ENCODE data around the gene UGT1A7.

Gene UGT1A7

DNA sequence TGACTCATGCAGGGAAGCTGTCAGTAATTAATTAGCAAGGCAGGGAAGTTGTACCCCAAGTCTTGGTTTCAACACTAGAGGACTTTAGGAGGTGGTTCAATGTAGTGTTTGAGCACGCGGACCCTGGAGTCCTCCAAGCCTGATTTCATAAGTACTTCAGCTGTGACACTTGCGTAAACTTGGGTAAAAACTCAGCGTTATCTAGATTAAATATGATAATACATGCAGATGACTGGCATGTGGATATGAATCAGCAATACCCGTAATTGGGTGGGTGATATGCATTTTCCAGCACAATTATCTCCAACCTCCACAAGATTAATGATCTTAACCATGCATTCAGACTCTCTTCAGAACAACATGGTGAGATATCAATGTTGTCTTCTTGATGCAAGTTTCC lies 5.2 kb downstream of the UGT1A7 start:
- no peaks in the 10 kb centered on the region for H3K27me3 ChIP-seq (replicated peaks)
- in situ Hi-C loops (cut with HindIII; ENCODE audit: low pct_ligation_motif_present, low sequenced_read_pairs): no loop called here
- TF ChIP-seq, protein P1, sequence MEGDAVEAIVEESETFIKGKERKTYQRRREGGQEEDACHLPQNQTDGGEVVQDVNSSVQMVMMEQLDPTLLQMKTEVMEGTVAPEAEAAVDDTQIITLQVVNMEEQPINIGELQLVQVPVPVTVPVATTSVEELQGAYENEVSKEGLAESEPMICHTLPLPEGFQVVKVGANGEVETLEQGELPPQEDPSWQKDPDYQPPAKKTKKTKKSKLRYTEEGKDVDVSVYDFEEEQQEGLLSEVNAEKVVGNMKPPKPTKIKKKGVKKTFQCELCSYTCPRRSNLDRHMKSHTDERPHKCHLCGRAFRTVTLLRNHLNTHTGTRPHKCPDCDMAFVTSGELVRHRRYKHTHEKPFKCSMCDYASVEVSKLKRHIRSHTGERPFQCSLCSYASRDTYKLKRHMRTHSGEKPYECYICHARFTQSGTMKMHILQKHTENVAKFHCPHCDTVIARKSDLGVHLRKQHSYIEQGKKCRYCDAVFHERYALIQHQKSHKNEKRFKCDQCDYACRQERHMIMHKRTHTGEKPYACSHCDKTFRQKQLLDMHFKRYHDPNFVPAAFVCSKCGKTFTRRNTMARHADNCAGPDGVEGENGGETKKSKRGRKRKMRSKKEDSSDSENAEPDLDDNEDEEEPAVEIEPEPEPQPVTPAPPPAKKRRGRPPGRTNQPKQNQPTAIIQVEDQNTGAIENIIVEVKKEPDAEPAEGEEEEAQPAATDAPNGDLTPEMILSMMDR (IDR thresholded peaks at IDR 0.05; ENCODE audit: low read depth, low read length, missing control alignments): no peak
- DNase-seq: no peak
- no peaks in the 10 kb centered on the region for H3K36me3 ChIP-seq (replicated peaks)
- no peak overlapping the region for H3K27ac ChIP-seq
- H3K4me3 ChIP-seq (ENCODE audit: low read depth, low read length): no peak overlapping the region

- Histone ChIP-seq H3K36me3 (replicated peaks) (no peaks in the 10 kb centered on the region), H3K4me3 (ENCODE audit: low read depth, low read length) (no peak overlapping the region), H3K27ac (no peak overlapping the region), H3K27me3 (replicated peaks) (no peaks in the 10 kb centered on the region)
- in situ Hi-C loops (cut with HindIII; ENCODE audit: low pct_ligation_motif_present, low sequenced_read_pairs): no loop called here
- TF ChIP-seq, protein P1 (IDR thresholded peaks at IDR 0.05; ENCODE audit: low read depth, low read length, missing control alignments): no peak
- DNase-seq: no peak
These were observed 6.6 kb downstream of the UGT1A7 start for GRCh38 chr2:233688341-233688740.

DNA sequence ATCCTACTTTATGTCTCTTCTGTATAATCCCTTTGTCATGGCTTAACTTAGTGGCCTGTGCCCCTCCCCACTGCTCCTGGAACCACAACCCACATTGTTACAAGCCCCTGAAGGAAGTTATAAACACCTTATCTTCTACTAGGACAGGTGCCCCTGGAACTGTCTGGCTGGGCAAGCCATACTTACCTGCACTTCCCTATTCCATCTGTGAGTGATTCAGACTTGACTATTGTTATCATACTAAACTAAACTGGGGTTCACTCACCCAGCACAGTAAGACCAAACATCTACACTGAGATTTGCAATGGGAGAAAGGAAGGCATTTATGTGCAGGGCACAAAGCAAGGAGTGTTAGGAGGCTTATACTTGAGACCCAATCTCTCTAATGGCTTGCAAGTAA lies 7.3 kb downstream of the UGT1A7 start:
- Histone ChIP-seq H3K27ac (no peak overlapping the region), H3K27me3 (replicated peaks) (no peaks in the 10 kb centered on the region), H3K4me3 (ENCODE audit: low read depth, low read length) (no peak overlapping the region), H3K36me3 (replicated peaks) (no peaks in the 10 kb centered on the region)
- in situ Hi-C loops (cut with HindIII; ENCODE audit: low pct_ligation_motif_present, low sequenced_read_pairs): no loop called here
- TF ChIP-seq, protein P1 (IDR thresholded peaks at IDR 0.05; ENCODE audit: low read depth, low read length, missing control alignments): no peak
- DNase-seq: no peak

DNA sequence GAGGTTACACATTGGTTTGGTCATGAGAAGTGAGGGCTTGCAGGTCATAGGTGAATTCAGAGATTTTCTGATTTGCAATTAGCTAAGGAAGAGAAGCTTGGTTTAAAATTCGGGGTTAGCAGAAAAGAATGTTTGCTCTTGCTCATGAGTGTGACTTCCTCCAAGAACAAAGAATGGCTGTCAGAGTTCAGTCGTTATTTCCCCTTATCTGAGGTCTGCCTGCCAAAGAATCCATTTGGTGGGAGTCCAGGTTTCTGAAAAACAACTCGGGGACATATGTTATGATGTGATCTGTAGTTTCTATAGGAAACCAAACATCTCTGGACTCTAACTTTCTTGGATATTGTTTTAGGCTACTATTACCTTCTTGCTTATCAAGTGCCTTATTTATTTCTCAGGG lies 7.8 kb downstream of the UGT1A7 start:
- in situ Hi-C loops (cut with HindIII; ENCODE audit: low pct_ligation_motif_present, low sequenced_read_pairs): no loop called here
- TF ChIP-seq, protein P1 (IDR thresholded peaks at IDR 0.05; ENCODE audit: low read depth, low read length, missing control alignments): no peak
- Histone ChIP-seq H3K4me3 (ENCODE audit: low read depth, low read length) (no peak overlapping the region), H3K27me3 (replicated peaks) (no peaks in the 10 kb centered on the region), H3K27ac (no peak overlapping the region), H3K36me3 (replicated peaks) (no peaks in the 10 kb centered on the region)
- no peak for DNase-seq

GRCh38 chr2:233690444-233690843 lies 8.7 kb downstream of the UGT1A7 start:
- TF ChIP-seq, protein P1 (IDR thresholded peaks at IDR 0.05; ENCODE audit: low read depth, low read length, missing control alignments): no peak
- Histone ChIP-seq H3K36me3 (replicated peaks) (no peaks in the 10 kb centered on the region), H3K4me3 (ENCODE audit: low read depth, low read length) (no peak overlapping the region), H3K27me3 (replicated peaks) (no peaks in the 10 kb centered on the region), H3K27ac (no peak overlapping the region)
- in situ Hi-C loops (cut with HindIII; ENCODE audit: low pct_ligation_motif_present, low sequenced_read_pairs): no loop called here
- DNase-seq: no peak
